OCI-LY7 (cell line): ENCODE measurements around the gene AMTN. TPM values are rescaled to one million over a fixed set of nuclear protein-coding genes. Genes with fewer than 3 reads are reported as not detected.

Experiments
- BruUV-seq: library from RNA; stranded (reverse); fragments of 400-500 nt; replicated peaks from 2 replicates; lab custom pipeline; 2021; lab: Mats Ljungman, UMichigan
- CTCF ChIA-PET: fragments of 300-600 bp; sonication (Branson Sonifier 250); formaldehyde crosslinking; loops from one replicate; lab custom pipeline; 2022; ENCODE audit warnings: antibody characterized with exemption; ENCODE audit not compliant: unreplicated experiment; lab: Charles Lee
- POLR2A ChIA-PET: fragments of 300-600 bp; sonication (Branson Sonifier 250); formaldehyde crosslinking; loops from one replicate; lab custom pipeline; 2022; ENCODE audit warnings: antibody characterized with exemption; lab: Charles Lee
- DNase-seq: peaks from one replicate; pipeline ENCODE4 v3.0.0-alpha.2; 2015; ENCODE audit warnings: low spot score
- H2AFZ ChIP-seq: fragments of 200-600 bp; sonication (generic), shearing (Covaris generic); 2 replicates; pipeline ENCODE4 v1.6.1; 2014; ENCODE audit warnings: mild to moderate bottlenecking, antibody characterized with exemption, low read length, moderate library complexity
- H3K27ac ChIP-seq: fragments of 200-600 bp; sonication (generic); 2 replicates; pipeline ENCODE4 v1.5.1; 2014; ENCODE audit warnings: mixed run types, low read depth, mild to moderate bottlenecking, moderate library complexity, low read length, inconsistent platforms; ENCODE audit not compliant: poor library complexity, severe bottlenecking
- H3K36me3 ChIP-seq: fragments of 200-600 bp; sonication (generic); 2 replicates; pipeline ENCODE4 v1.6.1; 2014; ENCODE audit warnings: mild to moderate bottlenecking, antibody characterized with exemption, low read length, moderate library complexity, mixed read lengths; ENCODE audit not compliant: insufficient read depth
- H3K4me1 ChIP-seq: fragments of 200-600 bp; sonication (generic); 2 replicates; pipeline ENCODE4 v1.5.1; 2014; ENCODE audit warnings: mild to moderate bottlenecking, low read length; ENCODE audit not compliant: insufficient read depth, poor library complexity, severe bottlenecking
- H3K4me2 ChIP-seq: fragments of 200-600 bp; sonication (generic); 2 replicates; pipeline ENCODE4 v1.6.1; 2014; ENCODE audit warnings: mild to moderate bottlenecking, low read length
- H3K4me3 ChIP-seq: fragments of 200-600 bp; sonication (generic); 2 replicates; pipeline ENCODE4 v1.5.1; 2014; ENCODE audit warnings: mild to moderate bottlenecking, low read depth, low read length; ENCODE audit not compliant: poor library complexity, severe bottlenecking
- H3K79me2 ChIP-seq: fragments of 200-600 bp; sonication (generic); 2 replicates; pipeline ENCODE4 v1.6.1; 2016; ENCODE audit warnings: low read depth, mild to moderate bottlenecking, low read length, moderate library complexity, mixed read lengths; ENCODE audit not compliant: insufficient read depth
- H3K9me2 ChIP-seq: fragments of 200-600 bp; sonication (generic); 2 replicates; pipeline ENCODE4 v1.6.1; 2016; ENCODE audit warnings: mild to moderate bottlenecking, low read length, mixed read lengths; ENCODE audit not compliant: insufficient read depth
- H3K9me3 ChIP-seq: fragments of 200-600 bp; sonication (generic); 2 replicates; pipeline ENCODE4 v1.6.1; 2014; ENCODE audit warnings: mild to moderate bottlenecking, mixed run types, low read length, mixed read lengths
- H4K20me1 ChIP-seq: fragments of 200-600 bp; sonication (generic); 2 replicates; pipeline ENCODE4 v1.6.1; 2014; ENCODE audit warnings: mild to moderate bottlenecking, antibody characterized with exemption, low read length, moderate library complexity, mixed read lengths; ENCODE audit not compliant: insufficient read depth
- EZH2phosphoT487 ChIP-seq: fragments of 200-600 bp; sonication (generic); IDR thresholded peaks from 2 replicates; pipeline ENCODE4 v1.6.1; 2018; ENCODE audit warnings: low read depth, borderline replicate concordance, mild to moderate bottlenecking, mixed run types, antibody characterized with exemption, low read length, moderate library complexity, mixed read lengths
- intact Hi-C: fragments of 100-400 bp; cut with micrococcal nuclease; formaldehyde crosslinking; loops from one replicate; pipeline ENCODE4 v1.10.0; 2022; ENCODE audit not compliant: unreplicated experiment
- total RNA-seq, 2 experiments: library from RNA; depleted of rRNA in 1 of 2; stranded (reverse); fragments of >200 nt in 1 of 2; shearing (Covaris generic) in 1 of 2; gene quantifications; 2 replicates each; pipeline ENCODE4 v1.2.3, GENCODE V29; 2014 to 2022
- TF ChIP-seq, protein P1 (sequence below): fragments of 200-600 bp; sonication (generic); conservative IDR thresholded peaks from 2 replicates; pipeline ENCODE4 v1.5.1; 2014; ENCODE audit warnings: mild to moderate bottlenecking, antibody characterized with exemption, low read length, moderate library complexity, mixed read lengths

AMTN gene
- total RNA-seq, 2 experiments from 2014 or later, result not detected

DNA sequence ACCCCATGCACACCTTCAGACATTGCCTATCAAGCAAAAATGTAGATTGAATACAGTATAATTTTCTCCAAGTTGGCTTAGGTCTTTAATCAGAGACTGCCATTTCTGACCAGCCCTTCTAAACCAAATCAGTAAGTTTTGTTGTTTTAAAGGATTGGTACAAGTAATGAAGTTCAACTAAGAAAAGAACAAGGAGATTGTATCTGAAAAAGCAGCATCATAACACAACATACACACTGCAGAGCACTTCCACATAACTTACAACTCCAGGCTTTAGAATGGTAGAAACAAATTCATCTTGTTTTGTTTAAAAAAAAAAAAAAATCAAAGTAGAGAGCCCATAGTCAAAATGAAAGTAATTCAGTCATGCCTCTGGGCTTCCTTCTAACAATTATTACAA, 57.6 kb downstream of the AMTN start:
- TF ChIP-seq, protein P1, sequence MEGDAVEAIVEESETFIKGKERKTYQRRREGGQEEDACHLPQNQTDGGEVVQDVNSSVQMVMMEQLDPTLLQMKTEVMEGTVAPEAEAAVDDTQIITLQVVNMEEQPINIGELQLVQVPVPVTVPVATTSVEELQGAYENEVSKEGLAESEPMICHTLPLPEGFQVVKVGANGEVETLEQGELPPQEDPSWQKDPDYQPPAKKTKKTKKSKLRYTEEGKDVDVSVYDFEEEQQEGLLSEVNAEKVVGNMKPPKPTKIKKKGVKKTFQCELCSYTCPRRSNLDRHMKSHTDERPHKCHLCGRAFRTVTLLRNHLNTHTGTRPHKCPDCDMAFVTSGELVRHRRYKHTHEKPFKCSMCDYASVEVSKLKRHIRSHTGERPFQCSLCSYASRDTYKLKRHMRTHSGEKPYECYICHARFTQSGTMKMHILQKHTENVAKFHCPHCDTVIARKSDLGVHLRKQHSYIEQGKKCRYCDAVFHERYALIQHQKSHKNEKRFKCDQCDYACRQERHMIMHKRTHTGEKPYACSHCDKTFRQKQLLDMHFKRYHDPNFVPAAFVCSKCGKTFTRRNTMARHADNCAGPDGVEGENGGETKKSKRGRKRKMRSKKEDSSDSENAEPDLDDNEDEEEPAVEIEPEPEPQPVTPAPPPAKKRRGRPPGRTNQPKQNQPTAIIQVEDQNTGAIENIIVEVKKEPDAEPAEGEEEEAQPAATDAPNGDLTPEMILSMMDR, result no peak
- TF ChIP-seq EZH2phosphoT487, result no peak
- H3K79me2 ChIP-seq, result no peaks in the 10 kb centered on the region
- CTCF ChIA-PET, result no interaction called here
- H3K9me2 ChIP-seq, result no peaks in the 10 kb centered on the region
- no peaks in the 10 kb centered on the region for H3K36me3 ChIP-seq
- H3K4me2 ChIP-seq, result no peak overlapping the region
- POLR2A ChIA-PET, result no interaction called here
- H3K4me1 ChIP-seq, result no peaks in the 10 kb centered on the region
- H3K27ac ChIP-seq, result no peak overlapping the region
- no peak overlapping the region for H2AFZ ChIP-seq
- no TSS peak for BruUV-seq
- intact Hi-C loops, result no loop called here
- H4K20me1 ChIP-seq, result no peaks in the 10 kb centered on the region
- H3K9me3 ChIP-seq, result no peaks in the 10 kb centered on the region
- no peak for DNase-seq
- no peak overlapping the region for H3K4me3 ChIP-seq

DNA sequence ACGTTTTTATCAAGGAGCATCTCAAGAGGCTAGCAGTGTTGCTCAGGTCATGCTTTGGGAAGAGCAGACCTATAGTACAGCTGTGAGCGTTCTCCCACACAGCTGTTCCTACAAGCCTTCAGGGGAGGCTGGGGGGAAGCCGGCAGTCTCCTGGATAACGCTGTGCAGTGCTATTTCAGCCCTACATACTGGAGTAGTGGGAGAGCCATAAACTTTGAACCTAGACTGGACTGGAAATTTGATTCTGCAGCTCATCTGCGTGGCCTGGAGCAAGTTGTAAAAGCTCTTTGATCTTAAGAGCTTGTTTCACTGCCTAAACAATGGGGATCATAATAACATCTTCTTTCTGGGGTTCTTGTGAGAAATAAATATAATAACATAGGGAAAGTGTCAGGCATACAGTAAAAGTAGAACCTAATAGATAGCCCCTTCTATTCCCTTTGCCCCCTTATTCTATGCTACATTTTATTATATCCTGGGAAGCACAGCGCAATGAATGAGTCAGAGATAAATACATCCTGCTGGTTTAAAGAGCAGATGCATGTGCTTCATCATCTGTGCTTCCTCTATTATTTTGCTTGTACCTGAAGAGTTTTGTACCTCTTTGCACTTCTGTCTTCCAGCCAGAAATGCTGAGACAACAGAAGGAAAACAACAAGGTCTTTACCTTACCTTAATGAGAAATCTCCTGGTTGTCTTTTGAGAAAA, 59.0 kb downstream of the AMTN start:
- Histone ChIP-seq H3K9me3 (no peaks in the 10 kb centered on the region), H4K20me1 (no peaks in the 10 kb centered on the region), H3K4me3 (no peak overlapping the region), H3K9me2 (no peaks in the 10 kb centered on the region), H3K36me3 (no peaks in the 10 kb centered on the region), H2AFZ (no peak overlapping the region), H3K4me1 (no peaks in the 10 kb centered on the region), H3K79me2 (no peaks in the 10 kb centered on the region), H3K4me2 (no peak overlapping the region), H3K27ac (no peak overlapping the region)
- intact Hi-C loops, result no loop called here
- TF ChIP-seq EZH2phosphoT487, result no peak
- TF ChIP-seq, protein P1, result no peak
- ChIA-PET POLR2A (interaction anchor here (0.5 to 0.7 kb wide), 2 partner anchors 12 to 361 kb away, joined by 3 read pairs; no protein-coding TSS in a partner anchor), CTCF (no interaction called here)
- no peak for DNase-seq
- BruUV-seq, result no TSS peak

DNA sequence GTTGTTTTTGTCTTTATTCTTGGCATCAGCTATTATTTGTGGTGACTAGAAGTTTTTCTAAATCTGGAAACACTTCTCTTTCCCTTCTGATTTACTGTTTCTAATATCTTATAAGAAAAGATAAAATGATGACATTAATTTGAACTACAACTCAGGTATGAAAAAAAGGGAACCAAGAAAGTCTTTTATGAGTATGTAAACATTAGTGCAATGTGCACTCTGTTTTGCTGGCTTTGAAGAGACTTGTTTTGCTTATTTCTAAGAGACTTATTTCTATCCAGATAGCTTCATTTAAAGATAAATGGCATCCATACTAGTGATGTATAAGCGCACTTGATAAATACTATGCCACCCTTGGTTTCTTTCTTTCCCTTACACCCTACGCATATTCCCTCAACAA, 63.6 kb downstream of the AMTN start:
- CTCF ChIA-PET, result no interaction called here

More for the DNA sequence above, 63.6 kb downstream of the AMTN start:
- Histone ChIP-seq H3K27ac (no peak overlapping the region), H3K36me3 (no peaks in the 10 kb centered on the region), H3K4me1 (no peaks in the 10 kb centered on the region), H4K20me1 (no peaks in the 10 kb centered on the region), H3K79me2 (no peaks in the 10 kb centered on the region), H3K9me2 (no peaks in the 10 kb centered on the region), H3K9me3 (no peaks in the 10 kb centered on the region), H3K4me3 (no peak overlapping the region), H2AFZ (no peak overlapping the region), H3K4me2 (no peak overlapping the region)
- intact Hi-C loops, result no loop called here
- POLR2A ChIA-PET, result interaction anchor here (0.7 to 1.0 kb wide), 2 partner anchors 10 to 1142 kb away, joined by 3 read pairs; partner anchors contain the start of gene AMBN
- DNase-seq, result no peak
- BruUV-seq, result no TSS peak
- TF ChIP-seq, protein P1, result no peak
- no peak for TF ChIP-seq EZH2phosphoT487
